Endodermal cell (in vitro differentiated cells): ENCODE measurements around the gene IMPDH1. TPM values are rescaled to one million over a fixed set of nuclear protein-coding genes. Genes with fewer than 3 reads are reported as not detected.

Source experiments
- DNase-seq: peaks from one replicate; pipeline ENCODE4 v3.0.0-alpha.2; 2017
- H3K27ac ChIP-seq: 2 replicates; pipeline ENCODE4 v1.5.1; 2013; ENCODE audit warnings: mild to moderate bottlenecking, low read depth, low read length, moderate library complexity
- H3K27me3 ChIP-seq: 2 replicates; pipeline ENCODE4 v1.6.1; 2013; ENCODE audit warnings: mild to moderate bottlenecking, low read length, moderate library complexity; ENCODE audit not compliant: insufficient read depth, control insufficient read depth, poor library complexity, severe bottlenecking
- H3K36me3 ChIP-seq: 2 replicates; pipeline ENCODE4 v1.7.0; 2013; ENCODE audit warnings: mild to moderate bottlenecking, low read length, moderate library complexity; ENCODE audit not compliant: control insufficient read depth, insufficient read depth
- H3K4me1 ChIP-seq: one replicate; pipeline ENCODE4 v1.7.0; 2013; ENCODE audit warnings: low read length; ENCODE audit not compliant: control insufficient read depth, insufficient read depth
- H3K4me3 ChIP-seq: 2 replicates; pipeline ENCODE4 v1.5.1; 2013; ENCODE audit warnings: mild to moderate bottlenecking, low read length, moderate library complexity
- H3K9ac ChIP-seq: 2 replicates; pipeline ENCODE4 v1.6.1; 2013; ENCODE audit warnings: mild to moderate bottlenecking, low read length, moderate library complexity; ENCODE audit not compliant: poor library complexity, severe bottlenecking; ENCODE audit errors: extremely low read depth
- H3K9me3 ChIP-seq: 2 replicates; pipeline ENCODE4 v1.6.1; 2013; ENCODE audit warnings: mild to moderate bottlenecking, low read length, moderate library complexity; ENCODE audit not compliant: control insufficient read depth
- H3K27ac Mint-ChIP-seq: 2 replicates; pipeline ENCODE4 v1.8.0; 2020; ENCODE audit warnings: mixed read lengths
- H3K27me3 Mint-ChIP-seq: 2 replicates; pipeline ENCODE4 v1.8.0; 2021; ENCODE audit warnings: mild to moderate bottlenecking, mixed read lengths; ENCODE audit not compliant: insufficient read depth
- H3K36me3 Mint-ChIP-seq: 2 replicates; pipeline ENCODE4 v1.8.0; 2020; ENCODE audit warnings: low read depth, mixed read lengths
- H3K4me1 Mint-ChIP-seq: 2 replicates; pipeline ENCODE4 v1.8.0; 2020; ENCODE audit warnings: mixed read lengths
- H3K4me3 Mint-ChIP-seq: 2 replicates; pipeline ENCODE4 v1.8.0; 2020; ENCODE audit warnings: mild to moderate bottlenecking, moderate library complexity, mixed read lengths
- H3K9me3 Mint-ChIP-seq: 2 replicates; pipeline ENCODE4 v1.8.0; 2020; ENCODE audit warnings: mild to moderate bottlenecking, mixed read lengths
- CTCF ChIP-seq: fragments of 200-600 bp; sonication (generic); conservative IDR thresholded peaks from 2 replicates; pipeline ENCODE4 v1.5.0; 2021; ENCODE audit warnings: antibody characterized with exemption, mild to moderate bottlenecking
- WGBS, 2 experiments: methylation state at CpG; one replicate each; pipeline versions ENCODE4 v1.1.5 to v1.1.7; 2013; ENCODE audit warnings: missing lambda C conversion rate in 2 of 2, mixed read lengths in 1 of 2; ENCODE audit not compliant: insufficient coverage in 1 of 2, insufficient read length in 1 of 2; 5-methylcytosine and 5-hydroxymethylcytosine counted together
- total RNA-seq, 2 donors: library from RNA; stranded (reverse); fragmentation: NEBNext Ultra II Directional in 1 of 2; extraction: Animal tissue kit (Norgen Biotek cat#: 25700) in 1 of 2; gene quantifications; 2 replicates in 1 of 2; 3 replicates in 1 of 2; pipeline ENCODE4 v1.2.1, GENCODE V29; 2021

IMPDH1 gene
- total RNA-seq, 2 donors from 2014 or later: 13.4 to 16.5 TPM

DNA sequence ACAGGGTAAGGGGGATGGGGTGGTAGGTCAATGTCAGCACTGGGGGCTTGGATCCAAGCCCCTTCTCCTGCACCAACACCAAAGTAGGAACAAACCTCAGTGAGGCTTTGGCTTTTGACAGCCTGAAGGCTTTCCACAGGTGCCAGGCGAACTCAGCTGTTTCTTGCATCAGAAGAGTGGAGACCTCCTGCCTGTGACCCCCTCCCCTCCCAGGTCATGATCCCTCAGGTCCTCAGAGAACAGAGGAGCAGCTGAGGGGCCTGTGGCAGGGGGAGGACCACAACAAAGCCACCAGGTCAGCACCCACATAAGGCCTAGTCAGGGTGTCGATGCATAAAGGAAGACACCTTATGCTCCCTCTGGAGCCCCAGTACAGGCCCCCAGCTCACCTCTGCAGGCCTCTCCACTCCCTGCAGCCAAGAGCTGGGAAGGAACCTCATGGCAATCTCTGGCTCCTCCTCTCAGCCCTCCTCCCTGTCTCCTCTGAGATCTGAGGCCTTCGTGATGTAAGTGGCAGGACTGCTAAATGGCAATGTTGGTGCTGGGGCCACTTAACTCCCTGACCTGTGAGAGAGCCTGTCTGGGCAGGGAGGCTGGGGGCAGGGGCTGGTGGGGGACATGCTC is 29.2 kb downstream of the IMPDH1 start:
- H3K36me3 ChIP-seq: no peaks in the 10 kb centered on the region
- H3K36me3 Mint-ChIP-seq: no peaks in the 10 kb centered on the region
- H3K27me3 Mint-ChIP-seq: peaks cover 41% of the 10 kb centered on the region
- H3K9me3 Mint-ChIP-seq: no peaks in the 10 kb centered on the region
- no peaks in the 10 kb centered on the region for H3K4me1 ChIP-seq
- peak; percentile 67 for DNase-seq
- H3K4me3 Mint-ChIP-seq: no peak overlapping the region
- no peak overlapping the region for H3K9ac ChIP-seq
- H3K9me3 ChIP-seq: no peaks in the 10 kb centered on the region
- H3K27ac Mint-ChIP-seq: no peak overlapping the region
- no peak for TF ChIP-seq CTCF
- H3K27ac ChIP-seq: no peak overlapping the region
- peaks cover 6% of the 10 kb centered on the region for H3K27me3 ChIP-seq
- H3K4me3 ChIP-seq: no peak overlapping the region
- peaks cover 1% of the 10 kb centered on the region for H3K4me1 Mint-ChIP-seq
- 72% methylated on average over 3 of the region's 3 CpGs; no CpG with 5 or more reads in 1 of the 2 experiments for whole genome bisulfite sequencing, 2 experiments

GRCh38 chr7:128379900-128380479 is 29.8 kb downstream of the IMPDH1 start:
- H3K4me3 Mint-ChIP-seq: no peak overlapping the region
- peaks cover 1% of the 10 kb centered on the region for H3K4me1 Mint-ChIP-seq
- Histone ChIP-seq H3K9ac (no peak overlapping the region), H3K9me3 (no peaks in the 10 kb centered on the region), H3K4me1 (no peaks in the 10 kb centered on the region), H3K27ac (no peak overlapping the region), H3K4me3 (no peak overlapping the region), H3K36me3 (no peaks in the 10 kb centered on the region), H3K27me3 (peaks cover 6% of the 10 kb centered on the region)
- H3K36me3 Mint-ChIP-seq: no peaks in the 10 kb centered on the region
- WGBS, 2 experiments: 83 to 86% methylated on average over 2 to 6 of the region's 6 CpGs
- DNase-seq: no peak
- no peaks in the 10 kb centered on the region for H3K9me3 Mint-ChIP-seq
- TF ChIP-seq CTCF: no peak
- H3K27me3 Mint-ChIP-seq: peaks cover 36% of the 10 kb centered on the region
- no peak overlapping the region for H3K27ac Mint-ChIP-seq

- Mint-ChIP-seq H3K4me3 (no peak overlapping the region), H3K4me1 (peaks cover 3% of the 10 kb centered on the region), H3K9me3 (no peaks in the 10 kb centered on the region), H3K36me3 (no peaks in the 10 kb centered on the region), H3K27ac (no peak overlapping the region), H3K27me3 (peaks cover 42% of the 10 kb centered on the region)
- Histone ChIP-seq H3K27me3 (peaks cover 6% of the 10 kb centered on the region), H3K4me1 (no peaks in the 10 kb centered on the region), H3K36me3 (no peaks in the 10 kb centered on the region), H3K9me3 (no peaks in the 10 kb centered on the region), H3K27ac (no peak overlapping the region), H3K9ac (no peak overlapping the region), H3K4me3 (no peak overlapping the region)
- no peak for TF ChIP-seq CTCF
- no peak for DNase-seq
- WGBS, 2 experiments: 50 to 65% methylated on average over 1 to 2 of the region's 2 CpGs
These were observed 31.1 kb downstream of the IMPDH1 start for GRCh38 chr7:128378637-128379036.
